ENCODE measurements around the gene LYZL4.

The LYZL4 gene

GRCh38 chr3:42408156-42408555, 2.3 kb downstream of the LYZL4 start:
- Mint-ChIP-seq H3K4me1 (ENCODE audit: low read depth) (peaks cover 5% of the 10 kb centered on the region), H3K9me3 (no peaks in the 10 kb centered on the region), H3K4me3 (no peak overlapping the region), H3K27me3 (ENCODE audit: low read depth) (peaks cover 7% of the 10 kb centered on the region), H3K36me3 (ENCODE audit: low read depth) (no peaks in the 10 kb centered on the region), H3K27ac (no peak overlapping the region)
- no peak for DNase-seq (ENCODE audit: low spot score)

- Mint-ChIP-seq H3K4me3 (no peak overlapping the region), H3K27ac (no peak overlapping the region), H3K4me1 (ENCODE audit: low read depth) (peaks cover 6% of the 10 kb centered on the region), H3K9me3 (no peaks in the 10 kb centered on the region), H3K27me3 (ENCODE audit: low read depth) (peaks cover 7% of the 10 kb centered on the region), H3K36me3 (ENCODE audit: low read depth) (no peaks in the 10 kb centered on the region)
- DNase-seq (ENCODE audit: low spot score), result no peak
Measured at GRCh38 chr3:42406727-42407450, 3.5 kb downstream of the LYZL4 start.

- Mint-ChIP-seq H3K27me3 (ENCODE audit: low read depth) (peaks cover 7% of the 10 kb centered on the region), H3K9me3 (no peaks in the 10 kb centered on the region), H3K27ac (no peak overlapping the region), H3K4me3 (no peak overlapping the region), H3K4me1 (ENCODE audit: low read depth) (peaks cover 6% of the 10 kb centered on the region), H3K36me3 (ENCODE audit: low read depth) (no peaks in the 10 kb centered on the region)
- no peak for DNase-seq (ENCODE audit: low spot score)
Measured at GRCh38 chr3:42405857-42406256, 4.6 kb downstream of the LYZL4 start.

GRCh38 chr3:42403737-42404136, 6.7 kb downstream of the LYZL4 start:
- Mint-ChIP-seq H3K4me1 (ENCODE audit: low read depth) (peaks cover 6% of the 10 kb centered on the region), H3K4me3 (no peak overlapping the region), H3K36me3 (ENCODE audit: low read depth) (no peaks in the 10 kb centered on the region), H3K9me3 (no peaks in the 10 kb centered on the region), H3K27ac (no peak overlapping the region), H3K27me3 (ENCODE audit: low read depth) (no peaks in the 10 kb centered on the region)
- no peak for DNase-seq (ENCODE audit: low spot score)

GRCh38 chr3:42402394-42403096, 7.9 kb downstream of the LYZL4 start:
- no peak overlapping the region for H3K4me3 Mint-ChIP-seq
- peaks cover 6% of the 10 kb centered on the region for H3K4me1 Mint-ChIP-seq (ENCODE audit: low read depth)
- no peak for DNase-seq (ENCODE audit: low spot score)
- H3K27ac Mint-ChIP-seq, result no peak overlapping the region
- no peaks in the 10 kb centered on the region for H3K36me3 Mint-ChIP-seq (ENCODE audit: low read depth)
- H3K27me3 Mint-ChIP-seq (ENCODE audit: low read depth), result no peaks in the 10 kb centered on the region
- H3K9me3 Mint-ChIP-seq, result no peaks in the 10 kb centered on the region

GRCh38 chr3:42398080-42398479, 12.3 kb downstream of the LYZL4 start:
- Mint-ChIP-seq H3K36me3 (ENCODE audit: low read depth) (no peaks in the 10 kb centered on the region), H3K4me1 (ENCODE audit: low read depth) (peaks cover 1% of the 10 kb centered on the region), H3K9me3 (no peaks in the 10 kb centered on the region), H3K4me3 (no peak overlapping the region), H3K27me3 (ENCODE audit: low read depth) (peaks cover 2% of the 10 kb centered on the region), H3K27ac (no peak overlapping the region)
- no peak for DNase-seq (ENCODE audit: low spot score)

- peaks cover under 1% of the 10 kb centered on the region for H3K4me1 Mint-ChIP-seq (ENCODE audit: low read depth)
- no peak overlapping the region for H3K27ac Mint-ChIP-seq
- no peaks in the 10 kb centered on the region for H3K9me3 Mint-ChIP-seq
- DNase-seq (ENCODE audit: low spot score), result no peak
- H3K27me3 Mint-ChIP-seq (ENCODE audit: low read depth), result peaks cover 2% of the 10 kb centered on the region
- H3K36me3 Mint-ChIP-seq (ENCODE audit: low read depth), result no peaks in the 10 kb centered on the region
- H3K4me3 Mint-ChIP-seq, result no peak overlapping the region
Measured at GRCh38 chr3:42397644-42398043, 12.8 kb downstream of the LYZL4 start.

GRCh38 chr3:42394579-42395288, 15.7 kb downstream of the LYZL4 start:
- Mint-ChIP-seq H3K27ac (no peak overlapping the region), H3K4me3 (no peak overlapping the region), H3K36me3 (ENCODE audit: low read depth) (no peaks in the 10 kb centered on the region), H3K4me1 (ENCODE audit: low read depth) (no peaks in the 10 kb centered on the region), H3K9me3 (no peaks in the 10 kb centered on the region), H3K27me3 (ENCODE audit: low read depth) (peaks cover 2% of the 10 kb centered on the region)
- DNase-seq (ENCODE audit: low spot score), result no peak

GRCh38 chr3:42387802-42388651, 22.4 kb downstream of the LYZL4 start:
- H3K4me1 Mint-ChIP-seq (ENCODE audit: low read depth), result peaks cover 16% of the 10 kb centered on the region
- H3K4me3 Mint-ChIP-seq, result peak overlapping the region; percentile 13
- H3K27me3 Mint-ChIP-seq (ENCODE audit: low read depth), result peaks cover 3% of the 10 kb centered on the region
- peak overlapping the region; percentile 74 for H3K27ac Mint-ChIP-seq
- H3K9me3 Mint-ChIP-seq, result no peaks in the 10 kb centered on the region
- DNase-seq (ENCODE audit: low spot score), result peak; percentile 21
- H3K36me3 Mint-ChIP-seq (ENCODE audit: low read depth), result no peaks in the 10 kb centered on the region

- DNase-seq (ENCODE audit: low spot score), result no peak
- Mint-ChIP-seq H3K36me3 (ENCODE audit: low read depth) (no peaks in the 10 kb centered on the region), H3K9me3 (no peaks in the 10 kb centered on the region), H3K27ac (no peak overlapping the region), H3K4me1 (ENCODE audit: low read depth) (no peaks in the 10 kb centered on the region), H3K4me3 (no peak overlapping the region), H3K27me3 (ENCODE audit: low read depth) (peaks cover 3% of the 10 kb centered on the region)
Measured at GRCh38 chr3:42381551-42382082, 28.8 kb downstream of the LYZL4 start.

- H3K4me1 Mint-ChIP-seq (ENCODE audit: low read depth), result no peaks in the 10 kb centered on the region
- H3K27me3 Mint-ChIP-seq (ENCODE audit: low read depth), result no peaks in the 10 kb centered on the region
- H3K36me3 Mint-ChIP-seq (ENCODE audit: low read depth), result no peaks in the 10 kb centered on the region
- no peak for DNase-seq (ENCODE audit: low spot score)
- H3K4me3 Mint-ChIP-seq, result no peak overlapping the region
- no peak overlapping the region for H3K27ac Mint-ChIP-seq
- no peaks in the 10 kb centered on the region for H3K9me3 Mint-ChIP-seq
Measured at GRCh38 chr3:42377681-42378080, 32.7 kb downstream of the LYZL4 start.

- H3K27me3 Mint-ChIP-seq (ENCODE audit: low read depth), result no peaks in the 10 kb centered on the region
- H3K4me1 Mint-ChIP-seq (ENCODE audit: low read depth), result no peaks in the 10 kb centered on the region
- no peak overlapping the region for H3K27ac Mint-ChIP-seq
- H3K4me3 Mint-ChIP-seq, result no peak overlapping the region
- peak; percentile 49 for DNase-seq (ENCODE audit: low spot score)
- H3K36me3 Mint-ChIP-seq (ENCODE audit: low read depth), result no peaks in the 10 kb centered on the region
- H3K9me3 Mint-ChIP-seq, result no peaks in the 10 kb centered on the region
Measured at GRCh38 chr3:42376344-42376798, 34.0 kb downstream of the LYZL4 start.

GRCh38 chr3:42375121-42375800, 35.1 kb downstream of the LYZL4 start:
- no peak for DNase-seq (ENCODE audit: low spot score)
- no peaks in the 10 kb centered on the region for H3K4me1 Mint-ChIP-seq (ENCODE audit: low read depth)

More at GRCh38 chr3:42375121-42375800, 35.1 kb downstream of the LYZL4 start:
- no peak overlapping the region for H3K4me3 Mint-ChIP-seq
- H3K27me3 Mint-ChIP-seq (ENCODE audit: low read depth), result peaks cover 4% of the 10 kb centered on the region
- H3K9me3 Mint-ChIP-seq, result peaks cover 9% of the 10 kb centered on the region
- H3K36me3 Mint-ChIP-seq (ENCODE audit: low read depth), result no peaks in the 10 kb centered on the region
- no peak overlapping the region for H3K27ac Mint-ChIP-seq
